Measurements from ENCODE around the gene PIK3C2B.

Gene PIK3C2B

DNA sequence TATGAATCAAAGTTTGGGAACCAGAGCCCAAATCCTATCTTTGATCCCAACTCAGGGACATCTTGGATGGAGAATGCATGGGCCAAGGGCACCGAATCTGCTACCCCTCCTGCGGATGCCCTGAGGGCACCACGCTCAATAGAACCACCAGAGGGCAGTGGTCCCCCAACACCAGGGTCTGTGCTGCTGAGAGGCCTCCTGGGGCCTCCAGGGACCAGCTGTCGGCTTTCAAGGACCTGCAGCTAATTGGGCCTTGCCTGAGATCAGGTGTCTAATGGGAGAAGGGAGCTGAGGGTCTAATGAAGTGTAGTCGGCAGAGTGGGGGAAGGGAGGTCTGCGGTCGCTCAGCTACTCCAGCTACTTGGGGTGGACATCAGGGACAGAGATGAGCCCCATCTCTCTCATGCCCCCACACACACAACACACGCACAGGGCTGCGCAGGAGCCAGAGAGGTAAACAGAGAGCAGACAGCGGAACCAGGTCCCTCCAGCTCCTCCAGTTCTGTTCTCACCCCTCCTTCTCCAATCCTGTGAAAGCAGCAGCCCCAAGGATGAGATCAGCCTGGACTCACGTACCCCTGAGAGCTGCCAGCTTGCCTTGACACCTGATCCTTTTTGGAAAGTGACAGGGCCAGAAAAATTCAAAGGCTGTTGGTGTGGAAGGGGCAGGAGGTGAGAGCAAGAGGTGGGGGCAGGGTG is 48.0 kb downstream of the PIK3C2B start:
- Histone ChIP-seq H3K9ac (ENCODE audit: low read length) (no peak overlapping the region), H3K9me3 (ENCODE audit: control insufficient read depth, low read length) (no peaks in the 10 kb centered on the region), H3K36me3 (ENCODE audit: control insufficient read depth, insufficient read depth, low read length, severe bottlenecking) (peaks cover 44% of the 10 kb centered on the region), H3K27me3 (replicated peaks; ENCODE audit: control insufficient read depth, insufficient read depth, low read length) (peaks cover 3% of the 10 kb centered on the region), H3K4me1 (ENCODE audit: control insufficient read depth, insufficient read depth, low read length) (peaks cover 21% of the 10 kb centered on the region), H3K4me3 (ENCODE audit: low read length) (no peak overlapping the region)
- peak; percentile 75 for DNase-seq (ENCODE audit: low read depth)

DNA sequence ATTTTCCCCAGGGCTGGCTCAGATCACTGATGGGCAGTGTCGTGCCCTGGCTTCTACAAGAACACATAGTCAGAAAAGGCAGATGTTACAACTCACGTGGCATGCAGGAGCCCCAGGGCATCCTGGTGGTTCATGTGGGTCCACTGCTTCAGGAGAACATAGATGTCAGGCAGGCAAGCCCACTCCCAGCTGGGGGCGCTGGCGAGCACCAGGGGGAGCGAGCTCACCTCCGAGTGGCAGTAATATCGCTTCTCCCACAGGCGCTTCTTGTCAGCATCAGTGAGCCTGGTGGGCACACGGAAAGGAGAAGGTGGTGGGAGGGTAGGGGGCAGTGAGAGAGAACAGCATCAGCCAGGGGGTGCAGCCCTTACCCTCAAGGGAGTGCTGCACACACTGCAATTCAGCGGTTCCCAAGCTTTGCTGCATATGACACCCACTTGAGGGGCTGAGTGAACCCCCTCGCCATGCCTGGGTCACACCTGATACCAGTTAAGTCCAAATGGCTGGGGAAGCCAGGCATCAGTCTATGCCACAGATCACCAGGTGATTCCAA is 48.7 kb downstream of the PIK3C2B start:
- Histone ChIP-seq H3K27me3 (replicated peaks; ENCODE audit: control insufficient read depth, insufficient read depth, low read length) (no peaks in the 10 kb centered on the region), H3K9me3 (ENCODE audit: control insufficient read depth, low read length) (no peaks in the 10 kb centered on the region), H3K4me1 (ENCODE audit: control insufficient read depth, insufficient read depth, low read length) (peaks cover 21% of the 10 kb centered on the region), H3K36me3 (ENCODE audit: control insufficient read depth, insufficient read depth, low read length, severe bottlenecking) (peaks cover 43% of the 10 kb centered on the region), H3K9ac (ENCODE audit: low read length) (no peak overlapping the region), H3K4me3 (ENCODE audit: low read length) (no peak overlapping the region)
- DNase-seq (ENCODE audit: low read depth) = peak; percentile 49

Data from adipocyte (in vitro differentiated cells).